Renal cortical epithelial cell (primary cell): Measurements from ENCODE around the gene NT5C1B. TPM values are rescaled to one million over a fixed set of nuclear protein-coding genes. Genes with fewer than 3 reads are reported as not detected.

Experiments
- DNase-seq: peaks from one replicate; pipeline ENCODE4 v3.0.0-alpha.2; 2011; ENCODE audit warnings: low read depth
- total RNA-seq: library from RNA; depleted of rRNA; stranded (reverse); fragments of >200 nt; gene quantifications from 2 replicates; pipeline ENCODE4 v1.2.3, GENCODE V29; 2014

Gene NT5C1B
- total RNA-seq, 1 donor from 2014 or later = not detected

GRCh38 chr2:18599509-18600254 is 10.3 kb upstream of the NT5C1B start:
- DNase-seq = no peak

GRCh38 chr2:18598848-18599484 is 9.6 kb upstream of the NT5C1B start:
- no peak for DNase-seq

GRCh38 chr2:18597618-18598017 is 8.2 kb upstream of the NT5C1B start:
- DNase-seq = no peak

- no peak for DNase-seq
Observed at GRCh38 chr2:18596993-18597392, 7.6 kb upstream of the NT5C1B start.

- no peak for DNase-seq
Observed at GRCh38 chr2:18593496-18593895, 4.1 kb upstream of the NT5C1B start.

GRCh38 chr2:18592372-18592771 is 3.0 kb upstream of the NT5C1B start:
- DNase-seq = no peak

GRCh38 chr2:18588802-18589201 is 567 bp downstream of the NT5C1B start:
- no peak for DNase-seq

GRCh38 chr2:18588049-18588448 is 1.3 kb downstream of the NT5C1B start:
- no peak for DNase-seq

- DNase-seq = no peak
Observed at GRCh38 chr2:18585526-18585925, 3.8 kb downstream of the NT5C1B start.

- no peak for DNase-seq
Observed at GRCh38 chr2:18584608-18584954, 4.8 kb downstream of the NT5C1B start.

GRCh38 chr2:18583905-18584607 is 5.3 kb downstream of the NT5C1B start:
- no peak for DNase-seq

- DNase-seq = no peak
Observed at GRCh38 chr2:18580606-18581005, 8.8 kb downstream of the NT5C1B start.

GRCh38 chr2:18578033-18578432 is 11.3 kb downstream of the NT5C1B start:
- DNase-seq = no peak

- DNase-seq = peak; percentile 39
Observed at GRCh38 chr2:18566145-18566769, 23.1 kb downstream of the NT5C1B start.

- DNase-seq = no peak
Observed at GRCh38 chr2:18560797-18561085, 28.6 kb downstream of the NT5C1B start.

- DNase-seq = peak; percentile 86
Observed at GRCh38 chr2:18560031-18560796, 29.2 kb downstream of the NT5C1B start, which contains the start of gene RDH14. RDH14 (minus strand) TSS chr2:18560653; CDS start chr2:18560572, 81 bp downstream.

- DNase-seq = no peak
Observed at GRCh38 chr2:18559531-18560030, 29.8 kb downstream of the NT5C1B start.

- no peak for DNase-seq
Observed at GRCh38 chr2:18558458-18558857, 30.9 kb downstream of the NT5C1B start.

- DNase-seq = no peak
Observed at GRCh38 chr2:18557121-18557520, 32.2 kb downstream of the NT5C1B start.

- no peak for DNase-seq
Observed at GRCh38 chr2:18552351-18553077, 36.9 kb downstream of the NT5C1B start.

- DNase-seq = no peak
Observed at GRCh38 chr2:18551623-18552022, 37.7 kb downstream of the NT5C1B start.
